Gastroesophageal sphincter (tissue), 3 donors: ENCODE data around the gene ASB18.

Experiments
- EP300 ChIP-seq: sonication (generic); formaldehyde crosslinking; IDR thresholded peaks from one replicate; pipeline ENCODE4 v1.6.1; 2017; ENCODE audit warnings: antibody characterized with exemption, mild to moderate bottlenecking
- POLR2A ChIP-seq, 2 donors: fragments of 450-650 bp; IDR thresholded peaks; one replicate each; pipeline ENCODE4 v1.6.1; 2017; ENCODE audit warnings: antibody characterized with exemption in 2 of 2, mild to moderate bottlenecking in 2 of 2, moderate library complexity in 1 of 2
- TF ChIP-seq, protein P1 (sequence below), 4 experiments: fragments of 200-600 bp in 2 of 4; fragments of 450-650 bp in 2 of 4; sonication (generic) in 1 of 4; IDR thresholded peaks; one replicate each; pipeline ENCODE4 v1.5.1; 2017 to 2019; ENCODE audit warnings: antibody characterized with exemption in 4 of 4, mild to moderate bottlenecking in 2 of 4, moderate library complexity in 2 of 4

GRCh38 chr2:236209996-236210395, 54.2 kb downstream of the ASB18 start:
- no peak for TF ChIP-seq EP300
- TF ChIP-seq, protein P1, sequence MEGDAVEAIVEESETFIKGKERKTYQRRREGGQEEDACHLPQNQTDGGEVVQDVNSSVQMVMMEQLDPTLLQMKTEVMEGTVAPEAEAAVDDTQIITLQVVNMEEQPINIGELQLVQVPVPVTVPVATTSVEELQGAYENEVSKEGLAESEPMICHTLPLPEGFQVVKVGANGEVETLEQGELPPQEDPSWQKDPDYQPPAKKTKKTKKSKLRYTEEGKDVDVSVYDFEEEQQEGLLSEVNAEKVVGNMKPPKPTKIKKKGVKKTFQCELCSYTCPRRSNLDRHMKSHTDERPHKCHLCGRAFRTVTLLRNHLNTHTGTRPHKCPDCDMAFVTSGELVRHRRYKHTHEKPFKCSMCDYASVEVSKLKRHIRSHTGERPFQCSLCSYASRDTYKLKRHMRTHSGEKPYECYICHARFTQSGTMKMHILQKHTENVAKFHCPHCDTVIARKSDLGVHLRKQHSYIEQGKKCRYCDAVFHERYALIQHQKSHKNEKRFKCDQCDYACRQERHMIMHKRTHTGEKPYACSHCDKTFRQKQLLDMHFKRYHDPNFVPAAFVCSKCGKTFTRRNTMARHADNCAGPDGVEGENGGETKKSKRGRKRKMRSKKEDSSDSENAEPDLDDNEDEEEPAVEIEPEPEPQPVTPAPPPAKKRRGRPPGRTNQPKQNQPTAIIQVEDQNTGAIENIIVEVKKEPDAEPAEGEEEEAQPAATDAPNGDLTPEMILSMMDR (IDR thresholded peaks at IDR 0.05), result no peak
- TF ChIP-seq POLR2A (IDR thresholded peaks at IDR 0.05), result no peak
